Fibroblast of skin of right quadriceps (primary cell): ENCODE data around the gene CD5L.

Experiments
- DNase-seq: peaks from one replicate; pipeline ENCODE4 v3.0.0-alpha.2; 2013

Gene CD5L

GRCh38 chr1:157806431-157807149 lies 35.0 kb downstream of the CD5L start:
- no peak for DNase-seq

- no peak for DNase-seq
Observed at GRCh38 chr1:157803851-157804250, 37.8 kb downstream of the CD5L start.

- no peak for DNase-seq
Observed at GRCh38 chr1:157799996-157800395, 41.6 kb downstream of the CD5L start.

GRCh38 chr1:157798211-157798610 lies 43.4 kb downstream of the CD5L start:
- DNase-seq, result no peak

- no peak for DNase-seq
Observed at GRCh38 chr1:157785248-157785647, 56.4 kb downstream of the CD5L start.

GRCh38 chr1:157784801-157785200 lies 56.8 kb downstream of the CD5L start:
- DNase-seq, result no peak

GRCh38 chr1:157782931-157783330 lies 58.7 kb downstream of the CD5L start:
- DNase-seq, result no peak

GRCh38 chr1:157781048-157781447 lies 60.6 kb downstream of the CD5L start:
- DNase-seq, result no peak
